Muscle layer of duodenum (tissue), 2 donors: ENCODE data around the gene WFDC5.

Source experiments
- H3K27ac ChIP-seq: one replicate; pipeline ENCODE4 v1.7.0; 2013; ENCODE audit warnings: mild to moderate bottlenecking, low read length
- H3K27me3 ChIP-seq: one replicate; pipeline ENCODE4 v1.7.0; 2013; ENCODE audit warnings: low read depth, mild to moderate bottlenecking, control low read depth, low read length
- H3K36me3 ChIP-seq, 2 donors: one replicate each; pipeline ENCODE4 v1.7.0; 2013; ENCODE audit warnings: low read length in 2 of 2, control low read depth in 1 of 2, mild to moderate bottlenecking in 1 of 2; ENCODE audit not compliant: insufficient read depth in 2 of 2, control insufficient read depth in 1 of 2
- H3K4me1 ChIP-seq, 2 donors: one replicate each; pipeline ENCODE4 v1.7.0; 2013; ENCODE audit warnings: low read length in 2 of 2, mild to moderate bottlenecking in 2 of 2, control low read depth in 1 of 2, moderate library complexity in 1 of 2; ENCODE audit not compliant: insufficient read depth in 2 of 2, control insufficient read depth in 1 of 2
- H3K4me3 ChIP-seq, 2 donors: one replicate each; pipeline ENCODE4 v1.7.0; 2013; ENCODE audit warnings: low read length in 2 of 2, low read depth in 1 of 2, mild to moderate bottlenecking in 1 of 2
- H3K9me3 ChIP-seq, 2 donors: one replicate each; pipeline ENCODE4 v1.7.0; 2013; ENCODE audit warnings: low read length in 2 of 2, control low read depth in 1 of 2, mild to moderate bottlenecking in 1 of 2; ENCODE audit not compliant: control insufficient read depth in 1 of 2
- donor health status: healthy.

WFDC5 gene

GRCh38 chr20:45098103-45098773 is 16.7 kb downstream of the WFDC5 start:
- no peaks in the 10 kb centered on the region for H3K9me3 ChIP-seq
- peak overlapping the region in 1 of 2 donors; percentile 51 for H3K4me3 ChIP-seq
- H3K27me3 ChIP-seq, result peaks cover 32% of the 10 kb centered on the region
- H3K4me1 ChIP-seq, result peaks cover 0 to 15% of the 10 kb centered on the region in 2 donors
- no peak overlapping the region for H3K27ac ChIP-seq
- H3K36me3 ChIP-seq, result no peaks in the 10 kb centered on the region

DNA sequence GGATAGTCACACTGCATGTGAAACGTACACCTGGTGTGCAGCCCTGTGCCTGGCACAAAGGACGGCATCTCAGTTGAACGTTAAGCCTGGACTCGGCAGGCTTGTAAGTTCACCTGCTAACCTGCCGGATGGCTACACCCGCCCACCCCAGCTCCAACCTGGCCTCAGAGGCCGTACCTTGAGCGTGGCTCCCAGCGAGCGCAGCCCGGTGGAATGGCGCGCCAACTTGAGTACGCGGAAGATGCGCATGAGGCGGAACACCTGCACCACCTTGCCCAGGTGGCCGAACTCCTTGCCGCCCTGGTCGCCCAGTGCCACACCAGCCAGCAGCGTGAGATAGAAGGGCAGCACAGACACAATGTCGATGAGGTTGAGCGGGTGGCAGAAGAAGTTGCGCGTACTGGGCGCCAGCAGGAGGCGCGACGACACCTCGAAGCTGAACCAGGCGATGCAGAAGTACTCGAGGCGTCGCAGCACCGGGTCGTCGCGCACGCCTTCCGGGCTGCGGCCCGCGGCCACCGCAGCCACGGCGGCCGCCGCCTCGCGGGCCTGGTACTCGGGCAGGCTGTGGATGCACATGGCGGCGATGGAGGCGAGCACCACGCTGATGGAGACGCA is 17.4 kb downstream of the WFDC5 start:
- Histone ChIP-seq H3K27ac (no peak overlapping the region), H3K4me1 (peaks cover 0 to 15% of the 10 kb centered on the region in 2 donors), H3K4me3 (peak overlapping the region in 1 of 2 donors; percentile 51), H3K9me3 (no peaks in the 10 kb centered on the region), H3K36me3 (no peaks in the 10 kb centered on the region), H3K27me3 (peaks cover 32% of the 10 kb centered on the region)

GRCh38 chr20:45096781-45097180 is 18.2 kb downstream of the WFDC5 start:
- Histone ChIP-seq H3K4me1 (peaks cover 0 to 15% of the 10 kb centered on the region in 2 donors), H3K9me3 (no peaks in the 10 kb centered on the region), H3K4me3 (no peak overlapping the region), H3K27me3 (peaks cover 32% of the 10 kb centered on the region), H3K36me3 (no peaks in the 10 kb centered on the region), H3K27ac (no peak overlapping the region)

- no peak overlapping the region for H3K27ac ChIP-seq
- H3K36me3 ChIP-seq, result no peaks in the 10 kb centered on the region
- H3K4me1 ChIP-seq, result peaks cover 0 to 14% of the 10 kb centered on the region in 2 donors
- H3K4me3 ChIP-seq, result no peak overlapping the region
- peaks cover 32% of the 10 kb centered on the region for H3K27me3 ChIP-seq
- H3K9me3 ChIP-seq, result no peaks in the 10 kb centered on the region
Measured at GRCh38 chr20:45095805-45096238, 19.2 kb downstream of the WFDC5 start.

- no peak overlapping the region for H3K4me3 ChIP-seq
- no peaks in the 10 kb centered on the region for H3K36me3 ChIP-seq
- H3K4me1 ChIP-seq, result peaks cover 0 to 11% of the 10 kb centered on the region in 2 donors
- H3K27me3 ChIP-seq, result peaks cover 29% of the 10 kb centered on the region
- no peak overlapping the region for H3K27ac ChIP-seq
- H3K9me3 ChIP-seq, result no peaks in the 10 kb centered on the region
Measured at GRCh38 chr20:45094864-45095574, 20.0 kb downstream of the WFDC5 start.

DNA sequence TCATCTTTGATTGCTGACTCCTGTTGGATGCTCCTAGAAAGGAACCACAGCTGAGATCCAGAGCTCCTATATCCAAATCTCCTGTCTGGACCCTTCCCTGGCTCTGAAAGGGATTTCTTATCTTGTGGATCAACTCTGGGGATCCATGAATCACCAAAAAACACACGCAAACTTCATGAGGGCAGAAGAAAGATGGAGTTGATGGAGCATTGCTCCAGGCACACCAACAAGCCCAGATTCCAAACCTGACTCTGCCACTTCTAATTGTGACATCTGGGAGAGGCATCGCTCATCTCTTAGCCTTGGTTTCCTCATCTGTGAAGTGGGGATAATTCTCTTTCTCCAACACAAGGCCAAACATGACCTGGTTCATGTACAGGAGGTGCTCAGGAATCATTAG is 20.8 kb downstream of the WFDC5 start:
- Histone ChIP-seq H3K27ac (no peak overlapping the region), H3K9me3 (no peaks in the 10 kb centered on the region), H3K36me3 (no peaks in the 10 kb centered on the region), H3K4me1 (peaks cover 0 to 11% of the 10 kb centered on the region in 2 donors), H3K27me3 (peaks cover 23% of the 10 kb centered on the region), H3K4me3 (no peak overlapping the region)

DNA sequence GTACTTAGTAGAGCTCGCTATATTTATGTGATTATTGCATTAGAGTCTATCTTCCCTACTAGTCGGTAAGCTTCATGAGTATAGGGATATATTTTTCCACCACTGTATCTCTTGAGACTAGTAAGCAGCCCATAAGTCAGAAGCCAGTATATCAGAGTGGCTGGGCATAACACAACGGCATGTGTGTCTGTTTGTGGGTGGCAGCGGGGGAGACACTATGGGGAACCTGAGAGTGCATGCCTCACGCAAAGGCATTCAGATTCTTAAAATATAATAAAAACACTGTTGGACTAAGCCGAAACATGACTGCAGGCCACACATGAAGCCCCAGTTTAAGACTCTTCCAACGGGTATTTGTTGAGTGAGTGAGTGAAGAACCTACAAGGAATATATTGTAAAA is 22.1 kb downstream of the WFDC5 start:
- H3K9me3 ChIP-seq, result no peaks in the 10 kb centered on the region
- H3K36me3 ChIP-seq, result no peaks in the 10 kb centered on the region
- no peak overlapping the region for H3K4me3 ChIP-seq
- H3K4me1 ChIP-seq, result peaks cover 0 to 7% of the 10 kb centered on the region in 2 donors
- H3K27me3 ChIP-seq, result peaks cover 14% of the 10 kb centered on the region
- H3K27ac ChIP-seq, result no peak overlapping the region

- no peak overlapping the region for H3K4me3 ChIP-seq
- H3K27me3 ChIP-seq, result peaks cover 1% of the 10 kb centered on the region
- no peaks in the 10 kb centered on the region for H3K9me3 ChIP-seq
- no peak overlapping the region for H3K27ac ChIP-seq
- no peaks in the 10 kb centered on the region for H3K4me1 ChIP-seq
- no peaks in the 10 kb centered on the region for H3K36me3 ChIP-seq
Measured at GRCh38 chr20:45091366-45091765, 23.6 kb downstream of the WFDC5 start.

DNA sequence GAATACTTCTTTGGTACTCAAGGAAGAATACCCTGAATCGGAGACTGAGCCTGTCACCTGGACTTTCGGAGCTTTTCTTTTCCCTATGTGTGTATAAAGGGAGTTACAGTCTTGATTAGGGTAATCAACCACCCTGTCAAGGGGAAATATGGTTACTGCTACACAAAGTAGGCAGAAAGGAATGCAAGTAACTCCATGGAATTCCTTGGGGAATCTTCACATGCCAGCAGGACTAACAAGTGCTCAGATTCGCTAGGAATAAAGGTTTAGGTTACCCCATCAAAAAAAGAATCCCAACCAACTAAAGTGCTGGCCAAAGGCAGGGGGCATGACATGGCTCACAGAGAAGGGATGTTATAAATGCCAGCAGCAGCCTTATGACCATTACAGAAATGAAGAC is 24.5 kb downstream of the WFDC5 start:
- H3K36me3 ChIP-seq, result peaks cover 0 to 6% of the 10 kb centered on the region in 2 donors
- no peaks in the 10 kb centered on the region for H3K27me3 ChIP-seq
- H3K27ac ChIP-seq, result no peak overlapping the region
- H3K4me1 ChIP-seq, result no peaks in the 10 kb centered on the region
- H3K4me3 ChIP-seq, result no peak overlapping the region
- no peaks in the 10 kb centered on the region for H3K9me3 ChIP-seq

DNA sequence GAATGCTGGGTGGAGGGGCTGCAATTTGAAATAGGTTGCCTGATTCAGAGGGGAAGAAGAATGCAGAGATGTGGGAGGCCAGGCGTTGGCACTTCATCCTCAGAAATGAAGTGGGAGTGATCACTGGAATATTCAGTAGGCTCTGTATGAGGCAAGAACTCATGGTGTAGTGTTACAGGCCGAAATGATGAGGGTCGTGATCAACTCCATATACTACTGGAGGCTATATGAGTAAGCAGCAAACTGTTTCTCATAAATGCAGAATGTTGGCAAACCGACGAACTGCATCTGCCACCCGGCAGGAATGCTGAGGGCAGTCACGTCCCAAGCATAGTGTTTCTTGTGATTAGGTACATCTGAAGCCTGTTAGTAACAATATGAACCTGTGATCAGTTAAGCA is 26.7 kb downstream of the WFDC5 start:
- Histone ChIP-seq H3K27ac (no peak overlapping the region), H3K36me3 (peaks cover 0 to 7% of the 10 kb centered on the region in 2 donors)

GRCh38 chr20:45087814-45088213 is 27.2 kb downstream of the WFDC5 start:
- Histone ChIP-seq H3K27ac (no peak overlapping the region), H3K36me3 (peaks cover 0 to 9% of the 10 kb centered on the region in 2 donors), H3K27me3 (no peaks in the 10 kb centered on the region), H3K4me1 (no peaks in the 10 kb centered on the region), H3K4me3 (no peak overlapping the region), H3K9me3 (peaks cover under 1 to 3% of the 10 kb centered on the region in 2 donors)

More for the DNA sequence above, 26.7 kb downstream of the WFDC5 start:
- no peaks in the 10 kb centered on the region for H3K4me1 ChIP-seq
- H3K4me3 ChIP-seq, result no peak overlapping the region
- H3K9me3 ChIP-seq, result no peaks in the 10 kb centered on the region
- no peaks in the 10 kb centered on the region for H3K27me3 ChIP-seq
